ENCODE measurements around the gene RAB6B. TPM values are rescaled to one million over a fixed set of nuclear protein-coding genes. Genes with fewer than 3 reads are reported as not detected.
A peak's percentile ranks its signal among the peaks of the same experiment; 100 is the strongest.

RAB6B gene
- total and polyA plus RNA-seq, 2 experiments from 2014 or later: 1.2 to 3.9 TPM

DNA sequence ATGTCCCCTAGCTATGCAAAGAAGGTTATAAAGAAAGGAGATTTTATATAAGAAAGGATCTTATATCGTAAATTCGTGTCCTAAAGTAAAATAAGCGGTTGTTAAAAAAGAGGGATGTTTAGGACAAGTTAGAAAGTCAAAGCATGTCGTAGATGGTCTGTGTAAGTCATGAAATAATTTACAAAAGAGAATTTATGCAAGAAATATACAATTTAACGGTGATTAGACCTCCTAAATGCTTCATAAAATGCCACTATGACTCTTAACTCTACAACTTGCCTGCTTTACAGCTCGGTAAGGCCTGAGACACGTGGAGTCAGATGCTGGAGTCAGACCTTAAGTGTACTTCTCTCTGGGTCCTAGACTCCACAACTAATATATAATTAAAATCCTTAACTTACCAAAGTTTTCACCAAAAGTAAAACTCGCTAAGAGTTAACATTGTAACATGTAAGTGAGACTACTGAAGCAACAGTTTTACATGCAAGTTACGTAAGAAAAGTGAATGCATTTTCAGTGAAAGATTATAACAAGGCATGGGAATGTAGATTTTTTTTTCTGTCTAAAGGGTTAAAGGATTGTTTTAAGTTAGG, 103.4 kb downstream of the RAB6B start:
- peaks cover 54% of the 10 kb centered on the region for H3K9me3 Mint-ChIP-seq
- H3K4me3 Mint-ChIP-seq: no peak overlapping the region
- 0 out of 3 replicates have a peak, but pooled peaks cover 2% of the 10 kb centered on the region for H3K4me1 Mint-ChIP-seq
- peaks cover 9% of the 10 kb centered on the region for H3K36me3 ChIP-seq (ENCODE audit: insufficient read depth)
- no peak overlapping the region for H3K27ac Mint-ChIP-seq
- H3K9me2 ChIP-seq (ENCODE audit: insufficient read depth): no peaks in the 10 kb centered on the region; the same call in 1 of the 2 replicates
- H3K79me2 ChIP-seq (replicated peaks; ENCODE audit: insufficient read depth): no peaks in the 10 kb centered on the region
- no peak overlapping the region for H2AFZ ChIP-seq
- H3K4me3 ChIP-seq: no peak overlapping the region
- DNase-seq (ENCODE audit: low spot score): peak; percentile 70
- no peaks in the 10 kb centered on the region for H4K20me1 ChIP-seq (replicated peaks; ENCODE audit: insufficient read depth)
- no peaks in the 10 kb centered on the region for H3K27me3 ChIP-seq (ENCODE audit: insufficient read depth)
- ATAC-seq: no peak
- H3K4me2 ChIP-seq: no peak overlapping the region
- TF ChIP-seq ZNF114 (CRISPR knock-in tag; IDR thresholded peaks at IDR 0.05) (no peak), POLR2AphosphoS5 (IDR thresholded peaks at IDR 0.05; ENCODE audit: low read depth) (no peak), ETS1 (IDR thresholded peaks at IDR 0.05) (no peak), JUNB (IDR thresholded peaks at IDR 0.05; ENCODE audit: unreplicated experiment) (no peak), EZH2 (IDR thresholded peaks at IDR 0.05; ENCODE audit: low read depth, unreplicated experiment) (no peak), ZNF462 (CRISPR knock-in tag; IDR thresholded peaks at IDR 0.05) (no peak), ZNF331 (CRISPR knock-in tag; IDR thresholded peaks at IDR 0.05; ENCODE audit: low read depth) (no peak), STAT1 (IDR thresholded peaks at IDR 0.05; ENCODE audit: unreplicated experiment) (no peak), CTCF (conservative IDR thresholded peaks at IDR 0.05; ENCODE audit: low read depth in 2 of 2) (no peak), EZH2phosphoT487 (IDR thresholded peaks at IDR 0.05; ENCODE audit: unreplicated experiment) (no peak), REST (IDR thresholded peaks at IDR 0.05; ENCODE audit: unreplicated experiment) (no peak), NANOG (IDR thresholded peaks at IDR 0.05; ENCODE audit: borderline replicate concordance) (no peak), CREB1 (CRISPR knock-in tag; IDR thresholded peaks at IDR 0.05; ENCODE audit: low read depth) (no peak)
- H3K4me1 ChIP-seq (ENCODE audit: insufficient read depth): no peaks in the 10 kb centered on the region
- no peaks in the 10 kb centered on the region for H3F3A ChIP-seq (replicated peaks; ENCODE audit: low read depth)
- H3K36me3 Mint-ChIP-seq (ENCODE audit: low read depth): peaks cover 26% of the 10 kb centered on the region; the same call in 2 of the 3 replicates
- H3K27me3 Mint-ChIP-seq (ENCODE audit: insufficient read depth, low read depth, poor library complexity): no peaks in the 10 kb centered on the region
- no peak overlapping the region for H3K27ac ChIP-seq (ENCODE audit: low read depth)
